ENCODE results near the gene ZNF543.

- TF ChIP-seq CTCF (IDR thresholded peaks at IDR 0.05; ENCODE audit: low read depth, low read length) (no peak), EZH2phosphoT487 (IDR thresholded peaks at IDR 0.05; ENCODE audit: low read depth) (no peak)
Measured at GRCh38 chr19:57280962-57281400, 39.3 kb upstream of the ZNF543 start.

All from OCI-LY3 (cell line).